ENCODE results near the gene USP1. TPM values are rescaled to one million over a fixed set of nuclear protein-coding genes. Genes with fewer than 3 reads are reported as not detected.

The USP1 gene
- total RNA-seq, 1 donor from 2014 or later, result 23.7 TPM

DNA sequence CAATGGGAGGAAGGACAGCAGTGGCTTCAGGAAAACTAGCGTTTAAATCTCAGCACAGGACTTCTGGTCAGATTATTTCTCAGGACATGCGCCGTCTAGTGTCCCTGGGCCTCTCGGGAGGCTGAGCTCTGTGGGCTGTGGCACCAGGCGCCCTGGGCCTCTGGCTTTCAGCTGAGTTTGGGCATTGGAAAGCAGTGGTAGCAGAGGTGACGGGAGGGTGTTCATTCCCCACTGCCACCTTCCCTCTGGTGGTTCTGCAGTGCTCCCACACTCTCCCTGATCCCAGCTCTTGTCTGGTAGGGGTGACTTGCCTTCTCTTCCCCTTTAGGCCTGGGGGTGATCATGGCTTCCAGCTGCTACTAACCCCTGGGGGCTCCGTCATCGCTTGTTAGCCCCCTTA lies 42.2 kb upstream of the USP1 start:
- FAIRE-seq (no peak), DNase-seq (ENCODE audit: low read depth) (no peak)
- TF ChIP-seq, protein P1, sequence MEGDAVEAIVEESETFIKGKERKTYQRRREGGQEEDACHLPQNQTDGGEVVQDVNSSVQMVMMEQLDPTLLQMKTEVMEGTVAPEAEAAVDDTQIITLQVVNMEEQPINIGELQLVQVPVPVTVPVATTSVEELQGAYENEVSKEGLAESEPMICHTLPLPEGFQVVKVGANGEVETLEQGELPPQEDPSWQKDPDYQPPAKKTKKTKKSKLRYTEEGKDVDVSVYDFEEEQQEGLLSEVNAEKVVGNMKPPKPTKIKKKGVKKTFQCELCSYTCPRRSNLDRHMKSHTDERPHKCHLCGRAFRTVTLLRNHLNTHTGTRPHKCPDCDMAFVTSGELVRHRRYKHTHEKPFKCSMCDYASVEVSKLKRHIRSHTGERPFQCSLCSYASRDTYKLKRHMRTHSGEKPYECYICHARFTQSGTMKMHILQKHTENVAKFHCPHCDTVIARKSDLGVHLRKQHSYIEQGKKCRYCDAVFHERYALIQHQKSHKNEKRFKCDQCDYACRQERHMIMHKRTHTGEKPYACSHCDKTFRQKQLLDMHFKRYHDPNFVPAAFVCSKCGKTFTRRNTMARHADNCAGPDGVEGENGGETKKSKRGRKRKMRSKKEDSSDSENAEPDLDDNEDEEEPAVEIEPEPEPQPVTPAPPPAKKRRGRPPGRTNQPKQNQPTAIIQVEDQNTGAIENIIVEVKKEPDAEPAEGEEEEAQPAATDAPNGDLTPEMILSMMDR (IDR thresholded peaks at IDR 0.05; ENCODE audit: insufficient read depth, low read length, severe bottlenecking), result no peak
- Histone ChIP-seq H3K36me3 (ENCODE audit: control insufficient read depth, insufficient read depth, low read length) (no peaks in the 10 kb centered on the region), H3K4me3 (ENCODE audit: low read depth, low read length) (no peak overlapping the region), H3K27me3 (ENCODE audit: control insufficient read depth, insufficient read depth, low read length) (no peaks in the 10 kb centered on the region)

DNA sequence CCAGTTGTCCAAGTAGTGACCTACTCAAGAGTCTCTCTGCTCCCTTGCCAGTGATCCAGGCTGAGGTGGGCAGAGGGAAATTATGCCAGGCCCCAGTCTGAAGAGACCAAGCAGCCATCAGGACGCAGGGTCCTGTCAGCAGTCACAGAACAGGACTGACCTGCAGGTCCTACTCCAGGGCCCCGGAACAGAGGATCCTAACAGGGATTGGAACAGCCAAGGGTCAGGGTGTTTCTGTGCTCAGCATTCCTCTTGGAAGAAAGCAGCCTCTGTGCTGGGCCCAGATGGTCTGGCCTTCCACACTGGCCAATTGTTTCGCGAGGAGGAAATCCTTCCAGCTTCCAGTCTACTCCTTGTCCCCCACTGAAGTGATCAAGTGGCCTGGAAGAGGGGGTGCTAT lies 41.6 kb upstream of the USP1 start:
- TF ChIP-seq, protein P1 (IDR thresholded peaks at IDR 0.05; ENCODE audit: insufficient read depth, low read length, severe bottlenecking), result no peak
- FAIRE-seq, result no peak
- no peak for DNase-seq (ENCODE audit: low read depth)

DNA sequence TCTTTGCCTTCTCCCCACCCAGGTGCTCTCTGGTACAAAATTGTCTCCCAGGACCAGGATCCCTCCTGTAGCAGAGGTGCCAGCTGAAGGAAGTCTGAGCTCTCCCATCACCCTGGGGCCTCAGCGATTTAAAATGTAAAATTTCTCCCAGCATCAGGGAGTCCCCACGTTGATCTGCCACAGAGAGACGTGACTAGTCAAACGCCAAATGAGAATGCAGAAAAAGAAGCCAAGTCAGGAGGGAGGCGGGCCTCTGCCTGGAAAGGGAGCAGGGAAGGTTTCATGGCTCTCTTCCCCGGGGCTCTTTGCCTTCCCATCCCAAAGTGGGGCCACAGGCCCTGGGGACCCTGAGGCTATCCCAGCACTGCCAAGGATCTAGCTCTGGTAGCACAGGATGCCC lies 40.0 kb upstream of the USP1 start:
- H3K4me3 ChIP-seq (ENCODE audit: low read depth, low read length), result no peak overlapping the region
- TF ChIP-seq, protein P1 (IDR thresholded peaks at IDR 0.05; ENCODE audit: insufficient read depth, low read length, severe bottlenecking), result no peak
- FAIRE-seq, result no peak
- H3K27me3 ChIP-seq (ENCODE audit: control insufficient read depth, insufficient read depth, low read length), result no peaks in the 10 kb centered on the region
- H3K36me3 ChIP-seq (ENCODE audit: control insufficient read depth, insufficient read depth, low read length), result no peaks in the 10 kb centered on the region
- DNase-seq (ENCODE audit: low read depth), result no peak

More for the DNA sequence above, 41.6 kb upstream of the USP1 start:
- no peak overlapping the region for H3K4me3 ChIP-seq (ENCODE audit: low read depth, low read length)
- no peaks in the 10 kb centered on the region for H3K27me3 ChIP-seq (ENCODE audit: control insufficient read depth, insufficient read depth, low read length)
- H3K36me3 ChIP-seq (ENCODE audit: control insufficient read depth, insufficient read depth, low read length), result no peaks in the 10 kb centered on the region

DNA sequence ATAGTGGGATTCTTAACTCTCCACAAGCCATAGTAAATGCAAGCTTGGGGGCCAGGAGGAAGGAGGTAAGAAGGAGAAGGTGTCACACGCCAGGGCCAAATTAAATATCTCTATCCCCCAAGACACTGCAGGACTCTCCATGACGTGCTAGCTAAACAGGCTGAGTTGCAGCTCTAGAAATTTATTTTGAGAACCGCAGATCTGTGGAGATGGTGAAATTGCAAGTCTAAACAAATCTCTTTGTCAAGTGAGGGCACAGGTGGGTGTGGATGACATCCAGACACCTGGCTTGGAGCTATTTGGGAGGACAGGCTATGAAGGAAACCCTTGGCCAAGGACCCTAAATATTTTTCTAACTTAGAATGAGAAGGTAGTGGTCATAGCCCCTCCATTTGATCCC lies 39.5 kb upstream of the USP1 start:
- TF ChIP-seq, protein P1 (IDR thresholded peaks at IDR 0.05; ENCODE audit: insufficient read depth, low read length, severe bottlenecking), result no peak
- Histone ChIP-seq H3K36me3 (ENCODE audit: control insufficient read depth, insufficient read depth, low read length) (no peaks in the 10 kb centered on the region), H3K27me3 (ENCODE audit: control insufficient read depth, insufficient read depth, low read length) (no peaks in the 10 kb centered on the region), H3K4me3 (ENCODE audit: low read depth, low read length) (no peak overlapping the region)
- DNase-seq (ENCODE audit: low read depth) (peak; percentile 60), FAIRE-seq (no peak)

DNA sequence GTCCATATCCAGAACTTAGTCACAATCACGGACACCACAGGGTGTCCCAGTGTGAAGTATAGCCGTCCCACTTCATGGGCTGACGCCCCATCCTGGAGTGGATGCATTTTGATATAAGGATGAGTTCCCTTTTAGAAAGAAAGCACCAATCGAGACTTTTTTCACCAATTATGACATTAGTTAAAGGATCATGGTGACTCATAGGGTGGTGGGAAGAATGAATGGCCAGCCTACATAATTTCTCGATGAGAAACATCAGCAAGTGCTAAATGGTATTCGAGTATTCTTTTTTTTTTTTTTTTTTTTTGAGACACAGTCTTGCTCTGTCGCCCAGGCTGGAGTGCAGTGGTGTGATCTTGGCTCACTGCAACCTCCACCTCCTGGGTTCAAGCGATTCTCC lies 38.5 kb upstream of the USP1 start:
- Histone ChIP-seq H3K4me3 (ENCODE audit: low read depth, low read length) (no peak overlapping the region), H3K27me3 (ENCODE audit: control insufficient read depth, insufficient read depth, low read length) (no peaks in the 10 kb centered on the region), H3K36me3 (ENCODE audit: control insufficient read depth, insufficient read depth, low read length) (no peaks in the 10 kb centered on the region)
- TF ChIP-seq, protein P1 (IDR thresholded peaks at IDR 0.05; ENCODE audit: insufficient read depth, low read length, severe bottlenecking), result no peak
- DNase-seq (ENCODE audit: low read depth), result peak; percentile 70
- no peak for FAIRE-seq

DNA sequence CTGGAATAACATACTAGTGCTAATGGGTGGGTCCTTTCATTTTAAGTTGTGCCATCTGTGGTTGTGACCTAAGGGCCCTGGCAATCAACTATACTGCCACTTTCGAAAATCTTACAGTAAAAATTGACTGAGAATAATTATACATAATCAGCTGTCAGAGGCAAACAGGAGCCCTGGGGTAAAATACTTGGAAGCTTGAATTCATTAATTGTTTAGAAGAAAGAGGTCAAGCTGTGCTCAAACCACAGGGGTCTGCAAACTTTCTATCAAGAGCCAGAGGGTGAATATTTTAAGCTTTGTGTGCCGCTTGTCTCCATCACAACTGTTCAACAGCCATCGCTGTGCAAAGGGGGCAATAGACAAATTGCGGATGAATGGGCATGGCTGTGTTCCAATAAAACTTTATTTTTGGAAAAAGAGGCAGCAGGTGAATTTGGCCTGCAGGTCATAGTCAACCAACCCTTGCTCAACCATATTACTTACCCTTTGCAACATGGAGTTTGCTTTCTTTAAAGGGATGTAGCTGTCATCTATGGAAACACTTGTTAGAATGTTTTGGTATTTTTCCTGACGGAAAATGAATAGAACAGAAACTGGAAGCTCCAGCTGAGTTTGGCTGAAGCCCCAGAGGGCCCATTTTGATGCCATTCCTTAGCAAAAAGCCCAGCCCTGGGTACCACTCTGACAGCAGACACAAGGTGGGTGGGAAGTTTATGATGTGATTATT lies 35.7 kb upstream of the USP1 start:
- Histone ChIP-seq H3K27me3 (ENCODE audit: control insufficient read depth, insufficient read depth, low read length) (no peaks in the 10 kb centered on the region), H3K4me3 (ENCODE audit: low read depth, low read length) (no peak overlapping the region), H3K36me3 (ENCODE audit: control insufficient read depth, insufficient read depth, low read length) (no peaks in the 10 kb centered on the region)
- DNase-seq (ENCODE audit: low read depth) (no peak), FAIRE-seq (no peak)
- TF ChIP-seq, protein P1 (IDR thresholded peaks at IDR 0.05; ENCODE audit: insufficient read depth, low read length, severe bottlenecking), result no peak

Measured in bronchial epithelial cell (primary cell).